MM.1S (cell line): Measurements from ENCODE around the gene SLC11A1.

Experiments used
- DNase-seq: peaks from one replicate; pipeline ENCODE4 v3.0.0-alpha.2; 2015
- H2AFZ ChIP-seq: fragments of 300-600 bp; sonication (generic); 2 replicates; pipeline ENCODE4 v1.6.0; 2016; ENCODE audit warnings: antibody characterized with exemption, low read length
- H3F3A ChIP-seq: fragments of 300-600 bp; sonication (generic); 2 replicates; pipeline ENCODE4 v1.6.1; 2016; ENCODE audit warnings: mild to moderate bottlenecking, antibody characterized with exemption, low read length, moderate library complexity, mixed read lengths; ENCODE audit not compliant: insufficient read depth
- H3K27ac ChIP-seq: fragments of 300-600 bp; sonication (generic); 2 replicates; pipeline ENCODE4 v1.5.1; 2016; ENCODE audit warnings: mild to moderate bottlenecking, low read length
- H3K27me3 ChIP-seq: fragments of 300-600 bp; sonication (generic); replicated peaks from 2 replicates; pipeline ENCODE4 v1.6.0; 2016; ENCODE audit warnings: low read length; ENCODE audit not compliant: insufficient read depth
- H3K36me3 ChIP-seq: fragments of 300-600 bp; sonication (generic); replicated peaks from 2 replicates; pipeline ENCODE4 v1.6.1; 2016; ENCODE audit warnings: mild to moderate bottlenecking, low read length, mixed read lengths; ENCODE audit not compliant: insufficient read depth
- H3K4me1 ChIP-seq: fragments of 300-600 bp; sonication (generic); 2 replicates; pipeline ENCODE4 v1.6.1; 2016; ENCODE audit warnings: low read length, mixed read lengths
- H3K4me2 ChIP-seq: fragments of 300-600 bp; sonication (generic); 2 replicates; pipeline ENCODE4 v1.6.0; 2016; ENCODE audit warnings: low read depth, low read length
- H3K4me3 ChIP-seq: fragments of 300-600 bp; sonication (generic); 2 replicates; pipeline ENCODE4 v1.5.1; 2016; ENCODE audit warnings: low read length, mixed read lengths
- H3K79me2 ChIP-seq: fragments of 300-600 bp; sonication (generic); 2 replicates; pipeline ENCODE4 v1.6.1; 2016; ENCODE audit warnings: mixed run types, low read length, mixed read lengths
- H3K9ac ChIP-seq: fragments of 300-600 bp; sonication (generic); 2 replicates; pipeline ENCODE4 v1.6.1; 2016; ENCODE audit warnings: low read length, mixed read lengths
- H3K9me2 ChIP-seq: fragments of 300-600 bp; sonication (generic); replicated peaks from 2 replicates; pipeline ENCODE4 v1.6.1; 2016; ENCODE audit warnings: mild to moderate bottlenecking, low read length, mixed read lengths; ENCODE audit not compliant: insufficient read depth
- H3K9me3 ChIP-seq: fragments of 300-600 bp; sonication (generic); replicated peaks from 2 replicates; pipeline ENCODE4 v1.6.1; 2016; ENCODE audit warnings: mild to moderate bottlenecking, low read length, mixed read lengths; ENCODE audit not compliant: insufficient read depth
- H4K20me1 ChIP-seq: fragments of 300-600 bp; sonication (generic); 2 replicates; pipeline ENCODE4 v1.6.1; 2016; ENCODE audit warnings: mild to moderate bottlenecking, low read length, moderate library complexity, mixed read lengths; ENCODE audit not compliant: insufficient read depth
- EZH2 ChIP-seq: fragments of 300-600 bp; sonication (generic); optimal IDR thresholded peaks from 2 replicates; pipeline ENCODE3; 2017; ENCODE audit warnings: low read depth, mild to moderate bottlenecking, antibody characterized with exemption, low read length, mixed read lengths
- EZH2phosphoT487 ChIP-seq: fragments of 300-600 bp; sonication (generic); IDR thresholded peaks from 2 replicates; pipeline ENCODE4 v1.6.1; 2018; ENCODE audit warnings: antibody characterized with exemption, low read length
- TF ChIP-seq, protein P1 (sequence below): fragments of 300-600 bp; sonication (generic); IDR thresholded peaks from 2 replicates; pipeline ENCODE4 v1.5.1; 2016; ENCODE audit warnings: antibody characterized with exemption, low read length, mixed read lengths

SLC11A1 gene

DNA sequence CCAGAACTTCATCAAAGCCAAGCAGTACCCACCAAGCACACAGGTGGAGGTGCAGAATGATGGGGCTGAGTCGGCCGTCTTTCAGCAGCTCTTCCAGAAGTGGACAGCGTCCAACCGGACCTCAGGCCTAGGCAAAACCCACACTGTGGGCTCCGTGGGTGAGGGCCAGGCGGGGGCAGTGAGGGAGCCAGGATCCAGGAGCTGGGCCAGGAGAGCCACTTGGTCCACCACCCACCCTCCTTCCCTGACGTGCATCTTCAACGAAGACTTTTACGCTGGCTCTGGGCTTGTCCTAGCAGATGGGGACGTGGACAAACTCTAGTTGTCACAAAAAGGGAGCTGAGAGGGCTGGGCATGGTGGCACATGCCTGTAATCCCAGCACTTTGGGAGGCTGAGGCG lies 48.6 kb downstream of the SLC11A1 start:
- no peak for DNase-seq
- no peaks in the 10 kb centered on the region for H3K36me3 ChIP-seq
- no peak overlapping the region for H3K4me2 ChIP-seq

DNA sequence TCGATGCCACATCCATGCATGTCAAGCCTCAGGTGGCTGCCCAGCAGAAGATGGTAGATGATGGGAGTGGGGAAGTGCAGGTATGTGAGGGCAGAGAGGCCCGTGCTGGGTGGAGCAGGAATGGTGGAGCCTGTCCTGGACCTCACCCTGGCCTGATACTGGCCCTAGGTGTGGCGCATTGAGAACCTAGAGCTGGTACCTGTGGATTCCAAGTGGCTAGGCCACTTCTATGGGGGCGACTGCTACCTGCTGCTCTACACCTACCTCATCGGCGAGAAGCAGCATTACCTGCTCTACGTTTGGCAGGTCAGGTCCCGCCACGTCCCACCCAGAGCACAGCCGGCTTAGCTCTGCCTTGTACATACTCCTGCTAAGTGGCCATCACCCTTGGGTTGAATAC lies 49.8 kb downstream of the SLC11A1 start:
- H3K9me2 ChIP-seq: no peaks in the 10 kb centered on the region
- H3F3A ChIP-seq: no peaks in the 10 kb centered on the region
- no peaks in the 10 kb centered on the region for H3K79me2 ChIP-seq
- H3K4me2 ChIP-seq: no peak overlapping the region
- H3K36me3 ChIP-seq: no peaks in the 10 kb centered on the region
- no peak overlapping the region for H3K9ac ChIP-seq
- H3K27ac ChIP-seq: no peak overlapping the region
- H2AFZ ChIP-seq: no peak overlapping the region
- H4K20me1 ChIP-seq: no peaks in the 10 kb centered on the region
- H3K4me1 ChIP-seq: no peaks in the 10 kb centered on the region
- DNase-seq: no peak
- no peak overlapping the region for H3K4me3 ChIP-seq
- TF ChIP-seq EZH2phosphoT487 (no peak), EZH2 (no peak)
- TF ChIP-seq, protein P1, sequence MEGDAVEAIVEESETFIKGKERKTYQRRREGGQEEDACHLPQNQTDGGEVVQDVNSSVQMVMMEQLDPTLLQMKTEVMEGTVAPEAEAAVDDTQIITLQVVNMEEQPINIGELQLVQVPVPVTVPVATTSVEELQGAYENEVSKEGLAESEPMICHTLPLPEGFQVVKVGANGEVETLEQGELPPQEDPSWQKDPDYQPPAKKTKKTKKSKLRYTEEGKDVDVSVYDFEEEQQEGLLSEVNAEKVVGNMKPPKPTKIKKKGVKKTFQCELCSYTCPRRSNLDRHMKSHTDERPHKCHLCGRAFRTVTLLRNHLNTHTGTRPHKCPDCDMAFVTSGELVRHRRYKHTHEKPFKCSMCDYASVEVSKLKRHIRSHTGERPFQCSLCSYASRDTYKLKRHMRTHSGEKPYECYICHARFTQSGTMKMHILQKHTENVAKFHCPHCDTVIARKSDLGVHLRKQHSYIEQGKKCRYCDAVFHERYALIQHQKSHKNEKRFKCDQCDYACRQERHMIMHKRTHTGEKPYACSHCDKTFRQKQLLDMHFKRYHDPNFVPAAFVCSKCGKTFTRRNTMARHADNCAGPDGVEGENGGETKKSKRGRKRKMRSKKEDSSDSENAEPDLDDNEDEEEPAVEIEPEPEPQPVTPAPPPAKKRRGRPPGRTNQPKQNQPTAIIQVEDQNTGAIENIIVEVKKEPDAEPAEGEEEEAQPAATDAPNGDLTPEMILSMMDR: no peak
- no peaks in the 10 kb centered on the region for H3K27me3 ChIP-seq
- H3K9me3 ChIP-seq: no peaks in the 10 kb centered on the region

More for the DNA sequence above, 48.6 kb downstream of the SLC11A1 start:
- Histone ChIP-seq H3K27me3 (no peaks in the 10 kb centered on the region), H3K4me1 (no peaks in the 10 kb centered on the region), H4K20me1 (no peaks in the 10 kb centered on the region), H3K9ac (no peak overlapping the region), H3K4me3 (no peak overlapping the region), H3K27ac (no peak overlapping the region), H3K9me3 (no peaks in the 10 kb centered on the region), H3F3A (no peaks in the 10 kb centered on the region), H3K9me2 (no peaks in the 10 kb centered on the region), H3K79me2 (no peaks in the 10 kb centered on the region), H2AFZ (no peak overlapping the region)
- no peak for TF ChIP-seq EZH2phosphoT487
- no peak for TF ChIP-seq EZH2
- TF ChIP-seq, protein P1: no peak

DNA sequence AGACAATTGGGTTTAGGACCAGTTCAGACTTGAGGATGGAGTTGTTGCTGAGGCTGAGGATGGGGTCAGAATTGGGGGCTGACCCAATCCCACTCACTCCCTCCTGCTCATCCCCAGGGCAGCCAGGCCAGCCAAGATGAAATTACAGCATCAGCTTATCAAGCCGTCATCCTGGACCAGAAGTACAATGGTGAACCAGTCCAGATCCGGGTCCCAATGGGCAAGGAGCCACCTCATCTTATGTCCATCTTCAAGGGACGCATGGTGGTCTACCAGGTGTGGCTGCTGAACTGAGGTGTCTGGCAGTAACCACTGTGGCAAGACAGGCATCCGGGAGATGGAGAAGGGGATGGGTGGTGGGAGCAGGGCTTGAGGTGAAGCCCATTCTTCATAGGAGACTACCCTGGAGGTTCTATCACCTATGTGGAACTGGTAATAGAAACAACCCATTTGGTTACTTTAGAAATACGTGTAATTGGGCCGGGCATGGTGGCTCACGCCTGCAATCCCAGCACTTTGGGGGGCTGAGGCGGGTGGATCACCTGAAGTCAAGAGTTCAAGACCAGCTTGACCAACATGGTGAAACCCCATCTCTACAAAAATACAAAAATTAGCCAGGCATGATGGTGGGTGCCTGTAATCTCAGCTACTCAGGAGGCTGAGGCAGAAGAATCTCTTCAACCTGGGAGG lies 50.7 kb downstream of the SLC11A1 start:
- no peaks in the 10 kb centered on the region for H3K9me2 ChIP-seq
- no peak overlapping the region for H2AFZ ChIP-seq
- no peaks in the 10 kb centered on the region for H4K20me1 ChIP-seq
- no peak overlapping the region for H3K4me3 ChIP-seq
- H3K4me2 ChIP-seq: no peak overlapping the region
- TF ChIP-seq, protein P1: no peak
- TF ChIP-seq EZH2 (no peak), EZH2phosphoT487 (no peak)
- H3K4me1 ChIP-seq: no peaks in the 10 kb centered on the region
- no peak overlapping the region for H3K9ac ChIP-seq
- no peaks in the 10 kb centered on the region for H3F3A ChIP-seq
- H3K27me3 ChIP-seq: no peaks in the 10 kb centered on the region
- H3K79me2 ChIP-seq: no peaks in the 10 kb centered on the region
- no peaks in the 10 kb centered on the region for H3K9me3 ChIP-seq
- DNase-seq: no peak
- H3K27ac ChIP-seq: no peak overlapping the region
- no peaks in the 10 kb centered on the region for H3K36me3 ChIP-seq
